ENCODE data around the gene VPS72. TPM values are rescaled to one million over a fixed set of nuclear protein-coding genes. Genes with fewer than 3 reads are reported as not detected.
A peak's percentile ranks its signal among the peaks of the same experiment; 100 is the strongest.

Gene VPS72
- total and polyA plus RNA-seq, 9 of the 15 experiments (the other 6 are each of a cell fraction or from before 2014, with no cell fraction given), result 7.2 to 131 (median 75.7) TPM

- no peak for TF ChIP-seq IFI16 (CRISPR knock-in tag; IDR thresholded peaks at IDR 0.05)
- TF ChIP-seq HIVEP1 (CRISPR knock-in tag; IDR thresholded peaks at IDR 0.05), result no peak
- TF ChIP-seq NFRKB (IDR thresholded peaks at IDR 0.05; ENCODE audit: low read depth), result no peak; the same call in 1 of the 2 replicates
- no peak for TF ChIP-seq NR2F6 (CRISPR knock-in tag; IDR thresholded peaks at IDR 0.05)
- TF ChIP-seq GTF3C2 (IDR thresholded peaks at IDR 0.05; ENCODE audit: borderline replicate concordance, extremely low read depth, insufficient read length), result no peak
- TF ChIP-seq ZNF23 (CRISPR knock-in tag; IDR thresholded peaks at IDR 0.05), result no peak
- peak; percentile 96 for TF ChIP-seq GABPB1 (CRISPR knock-in tag; IDR thresholded peaks at IDR 0.05)
- TF ChIP-seq TBL1XR1 (IDR thresholded peaks at IDR 0.05; ENCODE audit: low read length in 2 of 2), result peak in 1 of 2 experiments; percentile 34; a peak in 1 of 4 replicates
- TF ChIP-seq DLX4 (CRISPR knock-in tag; IDR thresholded peaks at IDR 0.05), result no peak
- TF ChIP-seq ZNF785 (CRISPR knock-in tag; IDR thresholded peaks at IDR 0.05), result no peak
- peak in 1 of 3 experiments; percentile 2; a peak in 1 of 6 replicates for TF ChIP-seq CTCF (IDR thresholded peaks at IDR 0.05 in 2 of 3, conservative IDR thresholded peaks at IDR 0.05 in 1 of 3; ENCODE audit: insufficient read depth in 2 of 3, low read depth in 1 of 3, low read length in 3 of 3)
- peak; percentile 100 for TF ChIP-seq POU5F1 (IDR thresholded peaks at IDR 0.05; ENCODE audit: borderline replicate concordance, low read depth, low read length, partially characterized antibody)
- peak; percentile 51 for TF ChIP-seq POLR2B (IDR thresholded peaks at IDR 0.05; ENCODE audit: low read depth, partially characterized antibody)
- peak; percentile 39; the same call in 1 of the 2 replicates for TF ChIP-seq KLF6 (CRISPR knock-in tag; IDR thresholded peaks at IDR 0.05; ENCODE audit: borderline replicate concordance)
- TF ChIP-seq TEAD2 (tag; IDR thresholded peaks at IDR 0.05), result no peak
- peak; percentile 71; the same call in 1 of the 2 replicates for TF ChIP-seq RB1 (IDR thresholded peaks at IDR 0.05; ENCODE audit: low read depth)
- TF ChIP-seq ZNF780A (CRISPR knock-in tag; IDR thresholded peaks at IDR 0.05), result no peak
- TF ChIP-seq ZNF41 (CRISPR knock-in tag; conservative IDR thresholded peaks at IDR 0.05), result no peak
- no peak for TF ChIP-seq SRSF9 (IDR thresholded peaks at IDR 0.05; ENCODE audit: borderline replicate concordance, low read depth, low read length)
- no peak for TF ChIP-seq JUNB (CRISPR knock-in tag; conservative IDR thresholded peaks at IDR 0.05)
- TF ChIP-seq ARID1B (IDR thresholded peaks at IDR 0.05), result 0 out of 2 replicates have a peak, but pooled peaks have one; percentile 7
These were observed 24.1 kb downstream of the VPS72 start, which contains the start of the genes LYSMD1 and SCNM1 (continued) for GRCh38 chr1:151165738-151166504.

Measured in K562 (cell line).